K562 (cell line): ENCODE data around the gene TMEM217. TPM values are rescaled to one million over a fixed set of nuclear protein-coding genes. Genes with fewer than 3 reads are reported as not detected.

Experiments
- ARNT ChIP-seq, 2 experiments: fragments of 450-650 bp; IDR thresholded peaks; 2 replicates each; pipeline ENCODE4 v1.6.1; 2016; ENCODE audit warnings: mild to moderate bottlenecking in 1 of 2
- BCOR ChIP-seq: fragments of 450-650 bp; IDR thresholded peaks from 2 replicates; pipeline ENCODE4 v1.6.1; 2016
- CREB1 ChIP-seq, 2 experiments: sonication (generic) in 1 of 2; formaldehyde crosslinking in 1 of 2; IDR thresholded peaks; 2 replicates each; pipeline versions ENCODE4 v1.6.1 to v1.8.0; 2012 to 2022; ENCODE audit warnings: inconsistent platforms in 1 of 2, mild to moderate bottlenecking in 1 of 2, missing genetic modification reagents in 1 of 2, moderate library complexity in 1 of 2
- ETS1 ChIP-seq: conservative IDR thresholded peaks from 2 replicates; pipeline ENCODE4 v1.6.1; 2011; ENCODE audit warnings: low read depth, mild to moderate bottlenecking, low read length; ENCODE audit not compliant: control insufficient read depth
- NFE2L1 ChIP-seq: fragments of 450-650 bp; IDR thresholded peaks from 2 replicates; pipeline ENCODE4 v1.6.1; 2016; ENCODE audit warnings: missing genetic modification characterization, low read depth, mild to moderate bottlenecking, missing compliant biosample characterization, moderate library complexity, borderline replicate concordance
- SMARCC2 ChIP-seq: fragments of 450-650 bp; IDR thresholded peaks from 2 replicates; pipeline ENCODE4 v1.6.1; 2017; ENCODE audit warnings: antibody characterized with exemption, moderate library complexity, mild to moderate bottlenecking, low read depth
- TCF3 ChIP-seq: sonication (generic); formaldehyde crosslinking; IDR thresholded peaks from 2 replicates; pipeline ENCODE4 v1.4.0; 2020; ENCODE audit warnings: mild to moderate bottlenecking, missing genetic modification reagents
- TFAM ChIP-seq: fragments of 250-450 bp; sonication (Bioruptor Pico); conservative IDR thresholded peaks from 2 replicates; pipeline ENCODE4 v1.5.0; 2021; ENCODE audit warnings: mild to moderate bottlenecking, moderate library complexity
- ZNF764 ChIP-seq: fragments of 250-450 bp; sonication (Bioruptor Pico); IDR thresholded peaks from 2 replicates; pipeline ENCODE4 v1.4.0; 2020; ENCODE audit warnings: low read depth, mild to moderate bottlenecking, moderate library complexity
- polyA plus RNA-seq, 8 experiments: library from polyadenylated mRNA; depleted of rRNA in 4 of 8; stranded (reverse) in 5 of 8; unstranded in 3 of 8; fragments of >200 nt; fragmentation: Nextera tagmentation in 2 of 8; fragmentation: Illumina TruSeq in 1 of 8; extraction: Ambion mirVana in 2 of 8; extraction: Trizol in 1 of 8; gene quantifications; 2 replicates each; pipeline versions ENCODE4 v1.2.1 to v1.2.3, GENCODE V29; 2011 to 2014; ENCODE audit warnings: inconsistent platforms in 1 of 8, missing spikeins in 1 of 8
- total RNA-seq, 7 experiments: library from RNA; depleted of rRNA in 6 of 7; stranded (reverse); fragments of >200 nt in 6 of 7; fragmentation: Illumina TruSeq in 2 of 7; extraction: Trizol in 2 of 7; gene quantifications; 2 replicates each; pipeline versions ENCODE4 v1.2.1 to v1.2.3, GENCODE V29; 2011 to 2021; ENCODE audit warnings: low replicate concordance in 1 of 7
- TF ChIP-seq, protein P1 (sequence below), 2 experiments: fragments of 450-650 bp; IDR thresholded peaks; 2 replicates each; pipeline ENCODE4 v1.6.1; 2016; ENCODE audit warnings: mild to moderate bottlenecking in 2 of 2, borderline replicate concordance in 1 of 2, low read depth in 1 of 2, moderate library complexity in 1 of 2
- TF ChIP-seq, protein P2 (sequence below), 2 experiments: fragments of 450-650 bp; IDR thresholded peaks; 2 replicates each; pipeline ENCODE4 v1.6.1; 2016
- TF ChIP-seq, protein P3 (sequence below): fragments of 450-650 bp; formaldehyde crosslinking; IDR thresholded peaks from 2 replicates; pipeline ENCODE4 v1.4.0; 2022; ENCODE audit warnings: missing genetic modification characterization

The TMEM217 gene
- total and polyA plus RNA-seq, 9 of the 15 experiments (the other 6 are each of a cell fraction or from before 2014, with no cell fraction given) = 1.3 to 8.0 (median 1.9) TPM

DNA sequence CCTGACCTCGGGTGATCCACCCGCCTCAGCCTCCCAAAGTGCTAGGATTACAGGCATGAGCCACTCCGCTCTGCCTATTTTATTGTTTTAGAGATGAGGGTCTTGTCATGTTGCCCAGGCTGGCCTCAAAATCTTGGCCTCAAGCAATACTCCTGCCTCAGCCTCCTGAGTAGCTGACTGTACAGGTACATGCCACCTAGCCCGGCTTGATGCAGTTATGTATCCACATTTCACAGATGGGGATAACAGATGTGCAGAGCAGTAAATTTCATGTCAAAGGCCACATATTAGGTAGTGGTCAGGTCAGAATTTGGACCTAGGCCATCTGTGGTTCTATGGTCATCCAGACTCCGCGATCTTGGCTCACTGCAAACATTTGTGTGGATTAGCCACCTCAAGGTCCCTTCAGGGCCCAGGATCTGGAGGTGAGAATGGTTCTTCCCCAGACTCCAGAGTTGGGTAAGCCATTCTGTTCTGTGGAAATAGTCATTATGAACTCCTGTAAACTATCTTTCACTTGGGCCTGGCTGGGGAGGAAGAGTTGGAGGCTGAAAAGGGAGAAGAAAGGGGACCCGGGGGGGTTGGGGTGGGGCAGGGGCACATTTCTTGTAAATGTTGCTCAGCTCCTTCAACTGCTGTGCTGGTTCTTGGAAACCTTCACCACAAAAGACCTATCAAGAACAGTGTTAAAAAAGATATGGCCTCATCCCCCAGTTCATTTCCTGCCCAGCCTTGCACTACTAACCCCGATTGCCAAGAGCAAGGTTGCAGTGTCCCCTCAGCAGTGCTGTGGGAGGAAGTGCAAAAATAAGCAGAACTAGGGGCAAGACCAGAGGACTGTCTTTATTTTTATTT, 75.0 kb downstream of the TMEM217 start (continued):
- TF ChIP-seq, protein P1, sequence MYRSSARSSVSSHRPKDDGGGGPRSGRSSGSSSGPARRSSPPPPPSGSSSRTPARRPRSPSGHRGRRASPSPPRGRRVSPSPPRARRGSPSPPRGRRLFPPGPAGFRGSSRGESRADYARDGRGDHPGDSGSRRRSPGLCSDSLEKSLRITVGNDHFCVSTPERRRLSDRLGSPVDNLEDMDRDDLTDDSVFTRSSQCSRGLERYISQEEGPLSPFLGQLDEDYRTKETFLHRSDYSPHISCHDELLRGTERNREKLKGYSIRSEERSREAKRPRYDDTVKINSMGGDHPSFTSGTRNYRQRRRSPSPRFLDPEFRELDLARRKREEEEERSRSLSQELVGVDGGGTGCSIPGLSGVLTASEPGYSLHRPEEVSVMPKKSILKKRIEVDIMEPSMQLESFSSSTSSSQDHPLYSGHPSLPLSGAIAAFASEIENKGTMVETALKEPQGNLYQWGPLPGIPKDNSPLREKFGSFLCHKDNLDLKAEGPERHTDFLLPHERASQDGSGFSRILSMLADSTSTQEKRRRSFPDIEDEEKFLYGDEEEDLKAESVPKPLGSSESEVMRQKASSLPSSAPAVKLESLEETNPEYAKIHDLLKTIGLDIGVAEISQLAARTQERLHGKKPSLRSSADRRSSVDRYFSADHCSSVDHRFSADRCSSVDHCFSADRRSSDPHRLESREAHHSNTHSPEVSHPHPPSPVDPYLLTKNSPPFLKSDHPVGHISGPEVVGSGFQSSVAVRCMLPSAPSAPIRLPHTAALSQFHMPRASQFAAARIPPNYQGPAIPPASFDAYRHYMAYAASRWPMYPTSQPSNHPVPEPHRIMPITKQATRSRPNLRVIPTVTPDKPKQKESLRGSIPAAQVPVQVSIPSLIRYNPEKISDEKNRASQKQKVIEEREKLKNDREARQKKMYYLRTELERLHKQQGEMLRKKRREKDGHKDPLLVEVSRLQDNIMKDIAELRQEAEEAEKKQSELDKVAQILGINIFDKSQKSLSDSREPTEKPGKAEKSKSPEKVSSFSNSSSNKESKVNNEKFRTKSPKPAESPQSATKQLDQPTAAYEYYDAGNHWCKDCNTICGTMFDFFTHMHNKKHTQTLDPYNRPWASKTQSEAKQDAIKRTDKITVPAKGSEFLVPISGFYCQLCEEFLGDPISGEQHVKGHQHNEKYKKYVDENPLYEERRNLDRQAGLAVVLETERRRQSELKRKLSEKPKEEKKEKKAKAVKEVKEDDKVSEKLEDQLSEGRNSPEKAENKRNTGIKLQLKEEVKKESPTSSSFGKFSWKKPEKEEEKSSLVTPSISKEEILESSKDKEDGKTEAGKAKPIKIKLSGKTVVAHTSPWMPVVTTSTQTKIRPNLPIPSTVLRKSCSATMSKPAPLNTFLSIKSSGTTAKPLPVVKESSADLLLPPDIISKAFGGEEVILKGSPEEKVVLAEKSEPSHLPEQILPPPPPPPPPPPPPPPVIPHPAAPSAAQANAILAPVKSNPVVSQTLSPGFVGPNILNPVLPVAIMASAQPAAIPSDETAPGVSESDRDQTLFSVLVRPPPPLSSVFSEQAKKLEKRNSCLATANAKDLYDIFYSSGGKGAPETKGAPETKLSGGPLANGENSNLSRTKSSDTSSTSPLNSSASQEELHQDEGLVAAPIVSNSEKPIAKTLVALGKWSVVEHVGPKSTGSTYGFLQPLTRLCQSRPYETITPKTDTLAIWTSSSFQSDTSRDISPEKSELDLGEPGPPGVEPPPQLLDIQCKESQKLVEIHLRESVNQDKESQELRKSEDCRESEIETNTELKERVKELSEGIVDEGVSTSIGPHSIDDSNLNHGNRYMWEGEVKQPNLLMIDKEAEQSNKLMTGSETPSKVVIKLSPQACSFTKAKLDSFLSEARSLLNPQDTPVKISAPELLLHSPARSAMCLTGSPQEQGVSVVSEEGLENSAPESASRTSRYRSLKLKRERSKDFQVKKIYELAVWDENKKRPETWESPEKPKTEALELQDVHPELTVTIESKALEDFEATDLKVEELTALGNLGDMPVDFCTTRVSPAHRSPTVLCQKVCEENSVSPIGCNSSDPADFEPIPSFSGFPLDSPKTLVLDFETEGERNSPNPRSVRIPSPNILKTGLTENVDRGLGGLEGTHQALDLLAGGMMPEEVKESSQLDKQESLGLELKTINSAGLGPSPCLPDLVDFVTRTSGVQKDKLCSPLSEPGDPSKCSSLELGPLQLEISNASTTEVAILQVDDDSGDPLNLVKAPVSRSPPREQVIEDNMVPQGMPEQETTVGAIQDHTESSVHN (IDR thresholded peaks at IDR 0.05; ENCODE audit: borderline replicate concordance in 1 of 2, low read depth in 1 of 2) = no peak
- TF ChIP-seq SMARCC2 = peak; percentile 75
- TF ChIP-seq ARNT (IDR thresholded peaks at IDR 0.05) = peak; percentile 55 to 86; a peak in 3 of 4 replicates
- TF ChIP-seq BCOR = peak; percentile 59; the same call in 1 of the 2 replicates
- TF ChIP-seq, protein P2, sequence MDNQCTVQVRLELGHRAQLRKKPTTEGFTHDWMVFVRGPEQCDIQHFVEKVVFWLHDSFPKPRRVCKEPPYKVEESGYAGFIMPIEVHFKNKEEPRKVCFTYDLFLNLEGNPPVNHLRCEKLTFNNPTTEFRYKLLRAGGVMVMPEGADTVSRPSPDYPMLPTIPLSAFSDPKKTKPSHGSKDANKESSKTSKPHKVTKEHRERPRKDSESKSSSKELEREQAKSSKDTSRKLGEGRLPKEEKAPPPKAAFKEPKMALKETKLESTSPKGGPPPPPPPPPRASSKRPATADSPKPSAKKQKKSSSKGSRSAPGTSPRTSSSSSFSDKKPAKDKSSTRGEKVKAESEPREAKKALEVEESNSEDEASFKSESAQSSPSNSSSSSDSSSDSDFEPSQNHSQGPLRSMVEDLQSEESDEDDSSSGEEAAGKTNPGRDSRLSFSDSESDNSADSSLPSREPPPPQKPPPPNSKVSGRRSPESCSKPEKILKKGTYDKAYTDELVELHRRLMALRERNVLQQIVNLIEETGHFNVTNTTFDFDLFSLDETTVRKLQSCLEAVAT (IDR thresholded peaks at IDR 0.05) = peak; percentile 49 to 95; a peak in 3 of 4 replicates
- TF ChIP-seq CREB1 (IDR thresholded peaks at IDR 0.05) = no peak
- TF ChIP-seq CREB1 (CRISPR knock-in tag; IDR thresholded peaks at IDR 0.05) = no peak
- TF ChIP-seq ZNF764 (CRISPR knock-in tag) = no peak
- TF ChIP-seq, protein P3, sequence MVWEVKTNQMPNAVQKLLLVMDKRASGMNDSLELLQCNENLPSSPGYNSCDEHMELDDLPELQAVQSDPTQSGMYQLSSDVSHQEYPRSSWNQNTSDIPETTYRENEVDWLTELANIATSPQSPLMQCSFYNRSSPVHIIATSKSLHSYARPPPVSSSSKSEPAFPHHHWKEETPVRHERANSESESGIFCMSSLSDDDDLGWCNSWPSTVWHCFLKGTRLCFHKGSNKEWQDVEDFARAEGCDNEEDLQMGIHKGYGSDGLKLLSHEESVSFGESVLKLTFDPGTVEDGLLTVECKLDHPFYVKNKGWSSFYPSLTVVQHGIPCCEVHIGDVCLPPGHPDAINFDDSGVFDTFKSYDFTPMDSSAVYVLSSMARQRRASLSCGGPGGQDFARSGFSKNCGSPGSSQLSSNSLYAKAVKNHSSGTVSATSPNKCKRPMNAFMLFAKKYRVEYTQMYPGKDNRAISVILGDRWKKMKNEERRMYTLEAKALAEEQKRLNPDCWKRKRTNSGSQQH = peak; percentile 53; the same call in 1 of the 2 replicates
- peak; percentile 95 for TF ChIP-seq TCF3
- no peak for TF ChIP-seq NFE2L1
- no peak for TF ChIP-seq TFAM (CRISPR knock-in tag)
- TF ChIP-seq ETS1 = peak; percentile 46; the same call in 1 of the 2 replicates
